KOPT-K1 (cell line): ENCODE results near the gene WHAMM.

Source experiments
- H3K27ac ChIP-seq: fragments of 200-600 bp; sonication (generic); 2 replicates; pipeline ENCODE4 v1.5.1; 2016; ENCODE audit warnings: antibody characterized with exemption, mild to moderate bottlenecking, low read depth, low read length; ENCODE audit not compliant: poor library complexity, severe bottlenecking
- H3K36me3 ChIP-seq: fragments of 200-600 bp; sonication (generic); 2 replicates; pipeline ENCODE4 v1.5.1; 2017; ENCODE audit warnings: antibody characterized with exemption, mild to moderate bottlenecking, low read length, moderate library complexity; ENCODE audit not compliant: insufficient read depth
- H3K9me3 ChIP-seq: fragments of 200-600 bp; sonication (generic); 2 replicates; pipeline ENCODE4 v1.5.1; 2017; ENCODE audit warnings: antibody characterized with exemption, low read length, mild to moderate bottlenecking; ENCODE audit not compliant: insufficient read depth, poor library complexity, severe bottlenecking

The WHAMM gene

GRCh38 chr15:82882273-82882928 lies 73.0 kb downstream of the WHAMM start:
- H3K9me3 ChIP-seq = no peaks in the 10 kb centered on the region

More at GRCh38 chr15:82882273-82882928, 73.0 kb downstream of the WHAMM start:
- Histone ChIP-seq H3K27ac (no peak overlapping the region), H3K36me3 (no peaks in the 10 kb centered on the region)
